ENCODE results near the gene HNRNPCL1. TPM values are rescaled to one million over a fixed set of nuclear protein-coding genes. Genes with fewer than 3 reads are reported as not detected.

The HNRNPCL1 gene
- total RNA-seq, 2 experiments from 2014 or later: not detected

DNA sequence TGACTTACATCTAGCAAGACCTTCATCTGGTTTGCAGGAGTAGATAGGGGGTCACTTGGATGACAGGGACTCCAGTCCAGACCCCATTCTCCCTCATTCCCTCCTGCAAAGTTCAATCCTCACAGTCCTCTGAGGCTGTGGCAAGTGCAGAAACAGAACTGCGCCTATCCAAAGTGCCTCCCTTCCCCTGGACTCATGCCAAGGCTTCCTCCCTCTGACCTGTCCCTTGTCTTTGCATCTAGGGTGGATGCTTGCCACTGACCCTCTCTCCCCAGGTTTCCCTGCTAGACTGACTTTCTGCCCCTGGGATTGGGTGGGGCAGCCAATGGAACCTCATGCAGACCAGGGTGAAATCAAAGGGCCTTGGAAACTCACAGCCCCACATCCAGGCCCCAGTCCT lies 38.6 kb downstream of the HNRNPCL1 start:
- peaks cover 8% of the 10 kb centered on the region for H3K9me3 Mint-ChIP-seq
- intact Hi-C loops (cut with micrococcal nuclease): no loop called here
- peaks cover 22% of the 10 kb centered on the region for H3K27me3 Mint-ChIP-seq (ENCODE audit: low read depth)
- H3K27ac Mint-ChIP-seq: no peak overlapping the region
- DNase-seq: no peak
- no peak overlapping the region for H3K4me3 Mint-ChIP-seq
- H3K4me1 Mint-ChIP-seq (ENCODE audit: low read depth): no peaks in the 10 kb centered on the region
- CTCF ChIA-PET: no interaction called here
- peaks cover 2% of the 10 kb centered on the region for H3K36me3 Mint-ChIP-seq (ENCODE audit: low read depth)

DNA sequence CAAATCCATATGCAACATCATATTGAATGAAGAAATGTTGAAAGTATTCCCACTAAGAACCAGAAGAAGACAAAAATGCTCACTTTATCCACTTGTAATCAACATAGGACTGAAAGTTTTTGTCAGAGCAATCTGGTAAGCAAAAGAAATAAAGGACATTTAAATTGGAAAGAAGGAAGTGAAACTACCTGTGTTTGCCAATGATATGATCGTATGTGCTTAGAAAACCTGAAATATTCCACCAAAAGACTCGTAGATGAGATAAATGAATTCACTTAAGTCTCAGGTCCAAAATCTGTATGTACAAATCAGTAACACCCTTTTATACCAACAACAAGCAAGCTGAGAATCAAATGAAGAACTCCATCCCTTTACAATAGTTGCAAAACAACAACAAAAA lies 48.8 kb downstream of the HNRNPCL1 start:
- Mint-ChIP-seq H3K27ac (no peak overlapping the region), H3K4me1 (ENCODE audit: low read depth) (no peaks in the 10 kb centered on the region), H3K9me3 (peaks cover 5% of the 10 kb centered on the region), H3K27me3 (ENCODE audit: low read depth) (peaks cover 2% of the 10 kb centered on the region), H3K36me3 (ENCODE audit: low read depth) (no peaks in the 10 kb centered on the region), H3K4me3 (no peak overlapping the region)
- DNase-seq: no peak
- CTCF ChIA-PET: no interaction called here
- intact Hi-C loops (cut with micrococcal nuclease): no loop called here

DNA sequence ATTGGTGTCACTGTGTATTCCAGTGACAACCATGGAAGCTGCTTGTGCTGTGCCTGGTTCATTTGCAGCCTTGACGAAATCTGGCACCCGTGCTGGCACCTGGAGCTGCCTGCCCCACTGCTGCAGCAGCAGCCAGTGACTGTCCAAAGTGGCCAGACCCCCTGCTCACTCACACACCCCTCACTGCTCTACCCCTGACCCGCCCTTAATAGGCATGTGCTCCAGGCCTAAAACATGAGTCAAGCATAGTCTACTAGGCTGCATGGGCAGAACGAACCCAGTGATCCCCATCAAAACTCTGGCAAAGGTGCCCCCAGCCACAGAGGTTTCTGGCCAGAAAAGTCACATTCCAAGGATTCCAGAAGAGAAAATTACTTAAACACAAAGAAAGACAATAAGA lies 49.6 kb downstream of the HNRNPCL1 start:
- H3K4me3 Mint-ChIP-seq: no peak overlapping the region
- H3K4me1 Mint-ChIP-seq (ENCODE audit: low read depth): no peaks in the 10 kb centered on the region
- CTCF ChIA-PET: interaction anchor here (0.6 kb wide), 1 partner anchor 431 kb away, joined by 4 read pairs; no protein-coding TSS in a partner anchor
- no peak for DNase-seq
- H3K36me3 Mint-ChIP-seq (ENCODE audit: low read depth): no peaks in the 10 kb centered on the region
- H3K9me3 Mint-ChIP-seq: no peaks in the 10 kb centered on the region
- H3K27ac Mint-ChIP-seq: no peak overlapping the region
- intact Hi-C loops (cut with micrococcal nuclease): no loop called here
- H3K27me3 Mint-ChIP-seq (ENCODE audit: low read depth): peaks cover 2% of the 10 kb centered on the region

Other genes starting within 250 kb of the HNRNPCL1 start
- gene DHRS3, start 230.5 kb downstream of the HNRNPCL1 start, total RNA-seq: 10 to 100 TPM; 45.5 to 45.7 TPM
- gene AADACL4, start 204.6 kb downstream of the HNRNPCL1 start, total RNA-seq: not detected
- not detected for gene AADACL3, start 132.6 kb downstream of the HNRNPCL1 start, total RNA-seq
- gene CFAP107, start 102.5 kb downstream of the HNRNPCL1 start, total RNA-seq: not detected
- gene PRAMEF12, start 75.0 kb downstream of the HNRNPCL1 start, total RNA-seq: not detected
- gene PRAMEF1, start 57.3 kb downstream of the HNRNPCL1 start, total RNA-seq: not detected
- gene PRAMEF11, start 17.3 kb downstream of the HNRNPCL1 start, total RNA-seq: not detected
- not detected for gene PRAMEF2, start 8.4 kb upstream of the HNRNPCL1 start, total RNA-seq
- gene PRAMEF4, start 37.5 kb upstream of the HNRNPCL1 start, total RNA-seq: not detected
- not detected for gene PRAMEF10, start 49.5 kb upstream of the HNRNPCL1 start, total RNA-seq
- gene PRAMEF7, start 67.9 kb upstream of the HNRNPCL1 start, total RNA-seq: not detected
- gene PRAMEF6, start 98.9 kb upstream of the HNRNPCL1 start, total RNA-seq: not detected
- not detected for gene PRAMEF27, start 207.9 kb upstream of the HNRNPCL1 start, total RNA-seq
- not detected for gene HNRNPCL3, start 212.0 kb upstream of the HNRNPCL1 start, total RNA-seq
- not detected for gene PRAMEF25, start 222.1 kb upstream of the HNRNPCL1 start, total RNA-seq

Measured in activated naive CD4-positive, alpha-beta T cell treated with anti-CD3 and anti-CD28 coated beads for 36 hours (primary cell).